ENCODE measurements around the gene ACADS.
A peak's percentile ranks its signal among the peaks of the same experiment; 100 is the strongest.

Gene ACADS, protein sequence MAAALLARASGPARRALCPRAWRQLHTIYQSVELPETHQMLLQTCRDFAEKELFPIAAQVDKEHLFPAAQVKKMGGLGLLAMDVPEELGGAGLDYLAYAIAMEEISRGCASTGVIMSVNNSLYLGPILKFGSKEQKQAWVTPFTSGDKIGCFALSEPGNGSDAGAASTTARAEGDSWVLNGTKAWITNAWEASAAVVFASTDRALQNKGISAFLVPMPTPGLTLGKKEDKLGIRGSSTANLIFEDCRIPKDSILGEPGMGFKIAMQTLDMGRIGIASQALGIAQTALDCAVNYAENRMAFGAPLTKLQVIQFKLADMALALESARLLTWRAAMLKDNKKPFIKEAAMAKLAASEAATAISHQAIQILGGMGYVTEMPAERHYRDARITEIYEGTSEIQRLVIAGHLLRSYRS

GRCh38 chr12:120725659-120726509, at the start of gene ACADS:
ACADS (plus strand) TSS chr12:120725826; CDS start chr12:120725886, 60 bp downstream.
- DNase-seq: peak; percentile 71 to 73

DNA sequence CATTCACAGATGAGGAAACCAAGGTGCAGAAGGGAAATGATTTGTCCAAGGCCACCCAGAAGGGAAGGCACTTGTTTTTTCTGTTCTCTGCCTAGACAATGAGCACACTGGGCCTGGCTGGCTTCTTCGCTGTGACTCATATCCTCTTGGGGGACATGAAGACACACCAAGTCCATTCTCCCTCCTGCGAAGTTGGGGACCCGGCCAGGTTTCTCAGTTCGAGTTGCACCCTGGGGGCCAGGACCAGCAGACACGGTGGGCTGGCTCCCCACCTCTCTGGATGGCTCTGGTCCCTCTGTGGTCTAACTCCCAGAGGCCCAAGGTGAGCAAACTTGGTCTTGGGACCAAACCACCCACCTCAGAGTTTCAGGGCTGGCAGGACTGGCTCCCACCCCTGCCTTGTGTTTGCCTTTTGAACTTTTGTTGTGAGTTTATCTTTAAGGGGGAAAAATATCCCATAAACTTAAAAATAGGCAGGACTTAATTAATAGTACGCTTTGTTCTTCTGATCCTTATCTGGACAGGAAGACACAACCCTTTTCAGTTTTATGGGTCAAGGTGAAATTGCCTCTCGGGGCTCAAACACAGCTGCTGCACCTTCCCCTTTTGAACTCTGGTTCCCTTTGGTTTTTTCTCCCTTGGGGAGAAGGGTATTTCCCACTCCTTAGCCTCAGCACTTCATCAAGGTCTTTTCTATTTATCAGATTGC, 47.7 kb upstream of the ACADS start:
- DNase-seq: no peak

- no peak for DNase-seq
Observed at GRCh38 chr12:120678572-120678971, 47.1 kb upstream of the ACADS start.

GRCh38 chr12:120680165-120680738, 45.4 kb upstream of the ACADS start:
- peak; percentile 20 to 27 for DNase-seq

- DNase-seq: no peak
Observed at GRCh38 chr12:120684523-120684932, 41.1 kb upstream of the ACADS start.

DNA sequence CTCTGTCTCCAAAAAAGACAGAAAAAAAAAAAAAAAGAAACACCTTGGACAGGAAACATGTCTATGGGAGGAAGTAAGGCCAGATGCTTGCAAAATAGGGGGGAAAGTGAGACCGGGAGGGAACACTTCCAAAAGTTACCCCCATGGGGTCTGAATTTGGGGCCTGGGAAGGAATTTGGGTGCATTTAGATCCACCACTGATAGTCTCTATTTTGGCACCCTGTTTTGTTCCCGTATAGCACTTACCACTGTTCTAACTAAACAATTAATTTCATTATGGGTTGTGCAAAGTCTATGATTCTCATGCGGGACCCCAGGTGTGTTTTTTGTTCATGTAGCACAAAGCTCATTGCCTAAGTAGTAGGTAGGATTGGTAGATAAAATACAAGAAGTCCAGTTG, 40.1 kb upstream of the ACADS start:
- no peak for DNase-seq

DNA sequence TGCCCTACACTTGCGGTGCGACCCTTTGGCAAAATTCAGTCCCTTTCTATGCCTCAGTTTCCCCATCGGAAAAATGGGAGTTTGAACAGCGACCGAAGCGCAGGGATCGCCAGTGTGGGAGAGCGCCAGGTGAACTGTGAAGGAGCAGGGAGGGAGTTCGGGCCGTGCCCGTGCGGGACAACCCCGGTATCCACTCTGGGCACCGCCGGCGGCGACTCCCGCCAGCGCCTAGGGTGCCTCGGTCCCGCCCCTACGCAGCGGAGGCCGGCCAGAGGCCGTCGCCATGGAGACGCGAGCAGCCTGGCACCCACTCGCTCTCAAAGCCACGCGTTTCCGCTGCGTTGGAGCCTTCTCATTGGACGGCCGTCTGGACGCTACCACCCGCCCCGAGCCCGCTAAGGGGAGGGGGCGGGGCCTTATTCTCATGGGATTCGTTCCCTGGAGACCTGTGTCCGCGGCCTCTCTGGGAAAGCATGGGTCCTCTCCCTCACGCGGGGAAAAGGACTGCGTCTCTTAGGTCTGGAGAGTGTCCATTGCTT, 39.4 kb upstream of the ACADS start:
- DNase-seq: peak; percentile 96

GRCh38 chr12:120686690-120687577, 38.7 kb upstream of the ACADS start, which contains the start of gene MLEC:
MLEC (plus strand) TSS chr12:120687149; CDS start chr12:120687297, 148 bp downstream.
- peak; percentile 97 to 98 for DNase-seq

- peak; percentile 31 to 38 for DNase-seq
Observed at GRCh38 chr12:120687578-120688289, 37.9 kb upstream of the ACADS start.

DNA sequence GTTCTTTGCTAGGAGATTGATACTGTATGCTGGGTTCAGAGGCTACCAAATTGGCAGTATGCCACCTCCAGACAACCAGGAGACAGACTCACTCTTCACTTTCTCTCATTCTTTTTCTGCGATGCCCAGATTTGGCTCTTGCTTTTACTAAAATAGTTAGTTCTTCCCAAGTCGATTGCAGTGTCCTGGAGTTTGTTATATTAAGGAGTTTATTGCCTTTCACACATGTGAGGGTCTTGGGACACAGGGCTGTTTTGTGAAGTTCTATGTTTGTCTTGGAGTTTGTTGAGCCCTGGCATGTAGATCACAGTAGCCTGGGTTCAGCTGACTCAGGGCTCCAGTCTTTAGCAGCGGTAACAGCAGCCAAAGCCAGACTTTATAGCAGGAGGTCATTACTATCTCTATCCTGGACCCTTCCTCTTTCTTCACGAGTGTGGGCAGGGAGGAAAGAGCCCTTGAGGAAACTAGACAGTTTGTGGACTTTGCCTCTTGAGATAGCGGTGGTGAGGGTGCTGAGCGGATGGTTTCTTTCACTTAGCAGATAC, 37.0 kb upstream of the ACADS start:
- DNase-seq: peak; percentile 31 to 52

DNA sequence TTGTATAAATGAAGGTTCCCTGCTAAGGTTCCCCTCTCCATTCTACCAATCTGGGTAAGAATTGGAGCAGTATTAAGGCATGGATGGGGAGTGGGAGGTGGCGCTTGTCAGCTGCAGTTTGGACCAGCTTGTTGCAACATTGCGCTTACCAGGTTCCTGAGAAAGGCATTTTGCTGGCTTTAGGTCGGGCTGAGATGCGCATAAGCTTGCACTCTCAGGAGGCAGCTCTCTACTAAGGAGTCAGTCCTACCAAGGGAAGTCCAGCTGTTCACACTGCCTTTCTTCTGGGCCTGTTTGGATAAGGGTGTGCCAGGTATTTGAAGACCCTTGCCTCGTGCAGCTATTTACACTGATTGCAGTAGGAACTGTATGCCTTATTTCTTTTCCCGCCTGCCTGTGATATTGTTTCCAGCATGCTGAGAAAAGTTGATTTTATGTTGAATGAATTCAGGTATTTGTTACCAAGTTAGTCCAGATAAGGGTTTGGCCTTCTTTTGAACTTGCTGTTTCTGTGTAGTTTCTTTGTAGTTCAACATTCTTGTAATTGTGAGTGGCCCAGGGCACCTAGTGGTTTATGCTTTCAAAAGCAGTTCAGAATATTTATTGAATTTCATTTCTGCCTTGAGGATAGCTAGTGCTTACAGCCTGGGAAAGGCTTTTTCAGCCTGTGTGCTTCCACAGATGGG, 36.1 kb upstream of the ACADS start:
- no peak for DNase-seq

- DNase-seq: no peak
Observed at GRCh38 chr12:120690083-120690450, 35.6 kb upstream of the ACADS start.

GRCh38 chr12:120690978-120691377, 34.6 kb upstream of the ACADS start:
- DNase-seq: no peak

- no peak for DNase-seq
Observed at GRCh38 chr12:120692524-120693033, 33.0 kb upstream of the ACADS start.

GRCh38 chr12:120693848-120694247, 31.8 kb upstream of the ACADS start:
- DNase-seq: no peak

DNA sequence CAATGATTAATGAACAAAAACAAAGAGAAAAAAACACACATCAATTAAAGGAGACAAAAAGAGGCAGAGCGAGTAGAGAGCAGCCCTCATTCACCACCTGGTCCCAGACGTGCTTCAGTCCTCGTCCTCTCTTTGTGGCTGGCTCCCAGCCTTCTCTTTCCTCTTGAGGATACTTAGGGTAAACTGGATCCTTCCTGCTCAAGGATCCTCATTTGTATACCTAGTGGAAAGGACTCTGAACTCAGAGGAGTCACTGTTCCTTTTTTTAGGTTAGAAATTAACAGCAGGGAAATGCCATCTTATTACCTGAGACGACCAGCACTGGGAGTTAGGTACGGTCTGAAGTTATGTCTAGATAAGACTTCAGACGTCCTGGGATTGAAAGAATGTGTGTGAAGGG, 29.0 kb upstream of the ACADS start:
- no peak for DNase-seq

DNA sequence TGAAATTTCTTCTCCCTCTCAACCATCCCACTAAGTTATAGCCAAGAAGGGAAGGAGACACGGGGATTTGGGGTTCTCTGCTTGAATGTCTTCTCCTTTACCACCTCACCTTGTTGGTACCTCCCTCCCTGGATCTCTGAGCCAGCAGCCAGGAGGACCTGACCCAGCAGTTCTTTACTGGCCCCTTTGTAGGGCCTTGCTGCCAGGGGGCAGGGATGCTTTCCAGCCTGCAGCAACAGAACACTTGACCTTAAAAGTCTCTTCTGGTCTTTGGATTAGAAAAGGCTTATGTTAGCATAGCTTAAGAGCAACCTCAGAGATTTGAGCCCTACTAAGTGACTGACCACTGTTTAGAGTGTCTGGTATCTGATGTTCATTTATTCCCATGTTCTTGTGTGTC, 28.3 kb upstream of the ACADS start:
- DNase-seq: no peak

- peak; percentile 76 to 79 for DNase-seq
Observed at GRCh38 chr12:120698665-120699064, 27.0 kb upstream of the ACADS start.

GRCh38 chr12:120699553-120699952, 26.1 kb upstream of the ACADS start:
- no peak for DNase-seq

GRCh38 chr12:120700886-120701285, 24.7 kb upstream of the ACADS start:
- DNase-seq: no peak
